PC-9 (cell line): ENCODE results near the gene VWA8.

Source experiments
- EZH2 ChIP-seq: fragments of 200-600 bp; sonication (generic); IDR thresholded peaks from 2 replicates; pipeline ENCODE4 v1.8.0; 2017; ENCODE audit warnings: antibody characterized with exemption, low read depth
- TF ChIP-seq, protein P1 (sequence below): fragments of 200-600 bp; sonication (generic); conservative IDR thresholded peaks from 2 replicates; pipeline ENCODE4 v1.6.1; 2017; ENCODE audit warnings: mixed run types, antibody characterized with exemption, mild to moderate bottlenecking, moderate library complexity

DNA sequence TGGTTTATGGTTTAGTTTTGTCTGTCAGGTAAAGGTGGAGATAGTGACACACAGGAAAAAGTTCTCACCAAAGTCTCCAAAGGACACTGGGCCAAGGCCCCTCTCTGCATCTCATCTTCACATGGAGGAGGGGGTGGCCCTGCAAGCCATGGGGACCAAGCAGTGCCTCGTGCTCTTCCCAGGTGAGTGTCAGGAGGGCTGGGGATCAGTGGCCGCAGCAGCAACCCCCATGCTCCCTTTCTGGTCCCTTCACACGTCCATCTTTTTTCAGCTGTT lies 415.5 kb downstream of the VWA8 start:
- TF ChIP-seq, protein P1, sequence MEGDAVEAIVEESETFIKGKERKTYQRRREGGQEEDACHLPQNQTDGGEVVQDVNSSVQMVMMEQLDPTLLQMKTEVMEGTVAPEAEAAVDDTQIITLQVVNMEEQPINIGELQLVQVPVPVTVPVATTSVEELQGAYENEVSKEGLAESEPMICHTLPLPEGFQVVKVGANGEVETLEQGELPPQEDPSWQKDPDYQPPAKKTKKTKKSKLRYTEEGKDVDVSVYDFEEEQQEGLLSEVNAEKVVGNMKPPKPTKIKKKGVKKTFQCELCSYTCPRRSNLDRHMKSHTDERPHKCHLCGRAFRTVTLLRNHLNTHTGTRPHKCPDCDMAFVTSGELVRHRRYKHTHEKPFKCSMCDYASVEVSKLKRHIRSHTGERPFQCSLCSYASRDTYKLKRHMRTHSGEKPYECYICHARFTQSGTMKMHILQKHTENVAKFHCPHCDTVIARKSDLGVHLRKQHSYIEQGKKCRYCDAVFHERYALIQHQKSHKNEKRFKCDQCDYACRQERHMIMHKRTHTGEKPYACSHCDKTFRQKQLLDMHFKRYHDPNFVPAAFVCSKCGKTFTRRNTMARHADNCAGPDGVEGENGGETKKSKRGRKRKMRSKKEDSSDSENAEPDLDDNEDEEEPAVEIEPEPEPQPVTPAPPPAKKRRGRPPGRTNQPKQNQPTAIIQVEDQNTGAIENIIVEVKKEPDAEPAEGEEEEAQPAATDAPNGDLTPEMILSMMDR, result no peak
- TF ChIP-seq EZH2, result no peak
